HL-60 (cell line): ENCODE data around the gene LY86.

Source experiments
- DNase-seq, 2 experiments: peaks; one replicate each; pipeline ENCODE4 v3.0.0-alpha.2; 2010 to 2020; ENCODE audit warnings: low read depth in 1 of 2, low spot score in 1 of 2
- H3K27ac ChIP-seq: fragments of 250-450 bp; sonication (Bioruptor Pico); replicated peaks from 2 replicates; pipeline ENCODE4 v1.5.1; 2020; ENCODE audit warnings: mild to moderate bottlenecking, moderate library complexity
- H3K27me3 ChIP-seq: fragments of 250-450 bp; sonication (Bioruptor Pico); 2 replicates; pipeline ENCODE4 v1.5.1; 2021; ENCODE audit warnings: mild to moderate bottlenecking, moderate library complexity; ENCODE audit not compliant: insufficient read depth, poor library complexity, severe bottlenecking
- H3K4me3 ChIP-seq: replicated peaks from 2 replicates; pipeline ENCODE4 v1.5.1; 2011; ENCODE audit warnings: mild to moderate bottlenecking, control low read depth, low read length; ENCODE audit not compliant: insufficient read depth
- GABPA ChIP-seq: IDR thresholded peaks from 2 replicates; pipeline ENCODE4 v1.6.1; 2012; ENCODE audit warnings: low read depth
- POLR2AphosphoS5 ChIP-seq: IDR thresholded peaks from 2 replicates; pipeline ENCODE4 v1.6.1; 2012; ENCODE audit warnings: low read depth
- SPI1 ChIP-seq: IDR thresholded peaks from 2 replicates; pipeline ENCODE4 v1.6.1; 2012; ENCODE audit warnings: low read depth, mild to moderate bottlenecking, borderline replicate concordance
- TF ChIP-seq, protein P1 (sequence below): IDR thresholded peaks from 2 replicates; pipeline ENCODE4 v1.6.1; 2012; ENCODE audit warnings: low read depth; ENCODE audit not compliant: insufficient replicate concordance
- TF ChIP-seq, protein P2 (sequence below): IDR thresholded peaks from one replicate; pipeline ENCODE4 v1.5.1; 2011; ENCODE audit warnings: low read length, control low read depth, inconsistent platforms; ENCODE audit not compliant: insufficient read depth

Gene LY86

DNA sequence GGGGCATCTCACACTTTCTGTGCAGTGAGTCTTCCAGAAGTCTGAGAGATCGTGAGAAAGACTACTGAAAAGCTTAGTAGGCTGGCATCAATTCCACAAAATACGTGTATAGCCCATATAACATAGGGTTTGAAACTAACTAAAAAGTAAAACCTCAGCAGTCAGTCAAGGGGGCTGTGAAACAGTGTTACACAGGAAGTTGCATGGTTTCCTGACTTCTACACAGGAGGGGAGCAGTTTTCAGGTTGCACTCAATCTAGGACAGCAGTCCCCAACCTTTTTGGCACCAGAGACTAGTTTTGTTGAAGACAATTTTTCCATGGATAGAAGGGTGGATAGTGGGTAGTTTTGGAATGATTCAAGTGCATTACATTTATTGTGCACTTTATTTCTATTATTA lies 4.7 kb upstream of the LY86 start:
- peak in 1 of 2 experiments; percentile 65 for DNase-seq
- TF ChIP-seq POLR2AphosphoS5 (no peak), SPI1 (no peak), GABPA (peak; percentile 96)
- TF ChIP-seq, protein P1, sequence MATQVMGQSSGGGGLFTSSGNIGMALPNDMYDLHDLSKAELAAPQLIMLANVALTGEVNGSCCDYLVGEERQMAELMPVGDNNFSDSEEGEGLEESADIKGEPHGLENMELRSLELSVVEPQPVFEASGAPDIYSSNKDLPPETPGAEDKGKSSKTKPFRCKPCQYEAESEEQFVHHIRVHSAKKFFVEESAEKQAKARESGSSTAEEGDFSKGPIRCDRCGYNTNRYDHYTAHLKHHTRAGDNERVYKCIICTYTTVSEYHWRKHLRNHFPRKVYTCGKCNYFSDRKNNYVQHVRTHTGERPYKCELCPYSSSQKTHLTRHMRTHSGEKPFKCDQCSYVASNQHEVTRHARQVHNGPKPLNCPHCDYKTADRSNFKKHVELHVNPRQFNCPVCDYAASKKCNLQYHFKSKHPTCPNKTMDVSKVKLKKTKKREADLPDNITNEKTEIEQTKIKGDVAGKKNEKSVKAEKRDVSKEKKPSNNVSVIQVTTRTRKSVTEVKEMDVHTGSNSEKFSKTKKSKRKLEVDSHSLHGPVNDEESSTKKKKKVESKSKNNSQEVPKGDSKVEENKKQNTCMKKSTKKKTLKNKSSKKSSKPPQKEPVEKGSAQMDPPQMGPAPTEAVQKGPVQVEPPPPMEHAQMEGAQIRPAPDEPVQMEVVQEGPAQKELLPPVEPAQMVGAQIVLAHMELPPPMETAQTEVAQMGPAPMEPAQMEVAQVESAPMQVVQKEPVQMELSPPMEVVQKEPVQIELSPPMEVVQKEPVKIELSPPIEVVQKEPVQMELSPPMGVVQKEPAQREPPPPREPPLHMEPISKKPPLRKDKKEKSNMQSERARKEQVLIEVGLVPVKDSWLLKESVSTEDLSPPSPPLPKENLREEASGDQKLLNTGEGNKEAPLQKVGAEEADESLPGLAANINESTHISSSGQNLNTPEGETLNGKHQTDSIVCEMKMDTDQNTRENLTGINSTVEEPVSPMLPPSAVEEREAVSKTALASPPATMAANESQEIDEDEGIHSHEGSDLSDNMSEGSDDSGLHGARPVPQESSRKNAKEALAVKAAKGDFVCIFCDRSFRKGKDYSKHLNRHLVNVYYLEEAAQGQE: no peak
- TF ChIP-seq, protein P2, sequence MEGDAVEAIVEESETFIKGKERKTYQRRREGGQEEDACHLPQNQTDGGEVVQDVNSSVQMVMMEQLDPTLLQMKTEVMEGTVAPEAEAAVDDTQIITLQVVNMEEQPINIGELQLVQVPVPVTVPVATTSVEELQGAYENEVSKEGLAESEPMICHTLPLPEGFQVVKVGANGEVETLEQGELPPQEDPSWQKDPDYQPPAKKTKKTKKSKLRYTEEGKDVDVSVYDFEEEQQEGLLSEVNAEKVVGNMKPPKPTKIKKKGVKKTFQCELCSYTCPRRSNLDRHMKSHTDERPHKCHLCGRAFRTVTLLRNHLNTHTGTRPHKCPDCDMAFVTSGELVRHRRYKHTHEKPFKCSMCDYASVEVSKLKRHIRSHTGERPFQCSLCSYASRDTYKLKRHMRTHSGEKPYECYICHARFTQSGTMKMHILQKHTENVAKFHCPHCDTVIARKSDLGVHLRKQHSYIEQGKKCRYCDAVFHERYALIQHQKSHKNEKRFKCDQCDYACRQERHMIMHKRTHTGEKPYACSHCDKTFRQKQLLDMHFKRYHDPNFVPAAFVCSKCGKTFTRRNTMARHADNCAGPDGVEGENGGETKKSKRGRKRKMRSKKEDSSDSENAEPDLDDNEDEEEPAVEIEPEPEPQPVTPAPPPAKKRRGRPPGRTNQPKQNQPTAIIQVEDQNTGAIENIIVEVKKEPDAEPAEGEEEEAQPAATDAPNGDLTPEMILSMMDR: no peak
- Histone ChIP-seq H3K27ac (no peak overlapping the region), H3K4me3 (no peak overlapping the region), H3K27me3 (no peaks in the 10 kb centered on the region)

DNA sequence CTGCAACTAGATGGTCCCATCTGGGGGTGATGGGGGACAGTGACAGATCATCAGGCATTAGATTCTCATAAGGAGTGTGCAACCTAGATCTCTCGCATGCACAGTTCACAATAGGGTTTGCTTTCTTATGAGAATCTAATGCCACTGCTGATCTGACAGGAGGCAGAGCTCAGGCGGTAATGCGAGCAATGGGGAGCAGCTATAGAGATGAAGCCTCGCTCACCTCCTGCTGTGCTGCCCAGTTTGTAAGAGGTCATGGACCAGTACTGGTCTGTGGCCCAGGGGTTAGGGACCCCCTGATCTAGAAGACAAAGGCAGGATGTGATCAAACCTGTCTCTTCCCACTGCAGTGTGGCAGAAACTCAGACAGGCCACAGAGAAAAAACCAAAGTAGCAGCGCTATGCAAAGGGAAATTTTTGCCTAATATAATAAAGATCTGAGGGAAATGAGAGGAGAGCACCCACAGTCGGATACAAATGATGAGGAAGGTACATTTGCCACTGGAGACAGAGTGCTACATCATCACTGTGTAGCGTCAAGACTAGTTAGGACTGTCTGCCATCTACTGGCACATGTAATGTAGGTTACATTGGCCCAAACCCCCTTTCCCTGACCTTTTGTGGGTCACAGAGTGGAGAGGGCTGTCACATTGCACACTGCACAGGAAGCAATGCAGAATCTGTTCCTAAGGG lies 4.1 kb upstream of the LY86 start:
- H3K27ac ChIP-seq: no peak overlapping the region
- no peaks in the 10 kb centered on the region for H3K27me3 ChIP-seq
- TF ChIP-seq SPI1: no peak
- TF ChIP-seq, protein P2: peak; percentile 6
- no peak overlapping the region for H3K4me3 ChIP-seq
- DNase-seq: peak in 1 of 2 experiments; percentile 41

DNA sequence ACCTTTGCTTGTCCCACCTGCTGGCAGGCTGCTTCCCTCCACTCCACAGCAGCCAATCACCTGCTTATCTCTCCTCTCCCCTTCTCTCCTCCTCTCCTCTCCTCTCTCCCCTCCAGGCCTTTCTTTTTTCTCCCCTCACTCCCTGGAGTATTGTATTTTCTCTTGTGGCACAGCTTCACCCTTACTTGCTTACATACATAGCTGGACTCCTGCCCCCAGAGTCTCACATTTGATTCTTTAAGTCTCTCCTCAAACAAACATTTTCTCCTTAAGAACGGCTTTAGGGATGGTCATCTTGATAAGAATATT lies 3.6 kb upstream of the LY86 start:
- TF ChIP-seq, protein P2: no peak
- TF ChIP-seq GABPA: no peak
- no peaks in the 10 kb centered on the region for H3K27me3 ChIP-seq
- no peak overlapping the region for H3K27ac ChIP-seq
- DNase-seq: no peak
- H3K4me3 ChIP-seq: no peak overlapping the region

DNA sequence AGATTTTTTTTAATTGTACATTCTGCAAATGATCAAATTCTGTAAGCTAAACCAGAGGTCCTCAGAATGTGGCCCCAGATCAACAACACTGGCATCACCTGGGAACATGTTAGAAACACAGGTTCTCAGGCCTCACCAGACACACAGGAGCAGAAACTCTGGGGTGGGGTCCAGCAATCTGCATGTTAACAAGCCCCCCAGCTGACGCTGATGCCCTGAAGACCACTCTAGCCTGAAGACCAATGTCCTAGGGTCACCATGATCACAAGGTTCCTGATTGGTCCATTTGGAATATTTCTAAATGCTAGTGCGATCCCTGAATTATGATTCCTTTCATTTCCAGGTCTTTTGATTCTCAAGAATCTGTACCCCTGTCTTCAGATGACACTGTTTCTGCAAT lies 2.4 kb upstream of the LY86 start:
- Histone ChIP-seq H3K27ac (no peak overlapping the region), H3K27me3 (no peaks in the 10 kb centered on the region), H3K4me3 (no peak overlapping the region)
- no peak for DNase-seq
- TF ChIP-seq, protein P2: no peak
- TF ChIP-seq GABPA (no peak), POLR2AphosphoS5 (no peak), SPI1 (no peak)
- TF ChIP-seq, protein P1: no peak
